Measurements from ENCODE around the gene PTPN20. TPM values are rescaled to one million over a fixed set of nuclear protein-coding genes. Genes with fewer than 3 reads are reported as not detected.

The PTPN20 gene
- total RNA-seq, 2 experiments from 2014 or later = 2.2 to 2.5 TPM

GRCh38 chr10:46999217-46999616, 88.0 kb downstream of the PTPN20 start:
- Mint-ChIP-seq H3K4me3 (no peak overlapping the region), H3K9me3 (peaks cover 2% of the 10 kb centered on the region), H3K4me1 (ENCODE audit: low read depth) (no peaks in the 10 kb centered on the region), H3K36me3 (ENCODE audit: low read depth) (no peaks in the 10 kb centered on the region), H3K27ac (no peak overlapping the region), H3K27me3 (peaks cover 10% of the 10 kb centered on the region)
- POLR2A ChIA-PET = no interaction called here
- TF ChIP-seq, protein P1, sequence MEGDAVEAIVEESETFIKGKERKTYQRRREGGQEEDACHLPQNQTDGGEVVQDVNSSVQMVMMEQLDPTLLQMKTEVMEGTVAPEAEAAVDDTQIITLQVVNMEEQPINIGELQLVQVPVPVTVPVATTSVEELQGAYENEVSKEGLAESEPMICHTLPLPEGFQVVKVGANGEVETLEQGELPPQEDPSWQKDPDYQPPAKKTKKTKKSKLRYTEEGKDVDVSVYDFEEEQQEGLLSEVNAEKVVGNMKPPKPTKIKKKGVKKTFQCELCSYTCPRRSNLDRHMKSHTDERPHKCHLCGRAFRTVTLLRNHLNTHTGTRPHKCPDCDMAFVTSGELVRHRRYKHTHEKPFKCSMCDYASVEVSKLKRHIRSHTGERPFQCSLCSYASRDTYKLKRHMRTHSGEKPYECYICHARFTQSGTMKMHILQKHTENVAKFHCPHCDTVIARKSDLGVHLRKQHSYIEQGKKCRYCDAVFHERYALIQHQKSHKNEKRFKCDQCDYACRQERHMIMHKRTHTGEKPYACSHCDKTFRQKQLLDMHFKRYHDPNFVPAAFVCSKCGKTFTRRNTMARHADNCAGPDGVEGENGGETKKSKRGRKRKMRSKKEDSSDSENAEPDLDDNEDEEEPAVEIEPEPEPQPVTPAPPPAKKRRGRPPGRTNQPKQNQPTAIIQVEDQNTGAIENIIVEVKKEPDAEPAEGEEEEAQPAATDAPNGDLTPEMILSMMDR (IDR thresholded peaks at IDR 0.05) = no peak
- CTCF ChIA-PET = interaction anchor here (1.3 kb wide), 1 partner anchor 7 kb away, joined by 3 read pairs; no protein-coding TSS in a partner anchor
- peaks cover 0 to 4% of the 10 kb centered on the region in 2 experiments for H3K9me3 ChIP-seq (ENCODE audit: control insufficient read depth in 1 of 2, insufficient read depth in 1 of 2, low read length in 2 of 2)
- no peaks in the 10 kb centered on the region for H3K36me3 ChIP-seq (ENCODE audit: insufficient read depth, low read length)
- intact Hi-C loops (cut with DNase I, micrococcal nuclease) = no loop called here
- DNase-seq = no peak
- no peak overlapping the region for H3K27ac ChIP-seq (ENCODE audit: low read depth in 1 of 2, low read length in 2 of 2)
- no peaks in the 10 kb centered on the region for H3K4me1 ChIP-seq (ENCODE audit: insufficient read depth, low read length)
- no peak overlapping the region for H3K4me3 ChIP-seq (ENCODE audit: low read length)
- no peak for ATAC-seq (ENCODE audit: poor library complexity)
- peaks cover 0 to 4% of the 10 kb centered on the region in 2 experiments for H3K27me3 ChIP-seq (ENCODE audit: control insufficient read depth in 1 of 2, insufficient read depth in 2 of 2, low read length in 2 of 2)

DNA sequence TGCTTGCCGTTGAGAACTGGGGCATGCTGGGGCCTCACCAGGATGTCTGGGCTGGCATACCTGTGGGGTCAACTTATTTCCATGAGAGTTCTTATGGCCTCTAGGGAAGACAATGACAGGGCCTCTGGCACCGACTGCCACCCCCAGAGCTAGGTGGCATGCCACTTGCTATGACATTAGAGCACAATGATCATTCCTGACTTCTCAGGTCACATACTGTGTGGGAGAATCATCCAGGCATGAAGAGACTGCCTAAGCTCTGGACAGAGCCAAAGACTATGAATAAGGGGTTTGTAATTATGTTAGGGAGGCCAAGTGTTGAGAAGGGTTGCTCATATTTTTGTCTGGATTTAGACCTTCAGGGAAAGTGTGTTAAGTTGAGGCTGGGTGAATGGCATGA, 97.5 kb downstream of the PTPN20 start:
- no peak overlapping the region for H3K4me3 ChIP-seq (ENCODE audit: low read length)
- no peaks in the 10 kb centered on the region for H3K4me1 Mint-ChIP-seq (ENCODE audit: low read depth)
- H3K36me3 Mint-ChIP-seq (ENCODE audit: low read depth) = no peaks in the 10 kb centered on the region
- H3K9me3 ChIP-seq (ENCODE audit: control insufficient read depth in 1 of 2, insufficient read depth in 1 of 2, low read length in 2 of 2) = no peaks in the 10 kb centered on the region
- H3K27me3 Mint-ChIP-seq = no peaks in the 10 kb centered on the region
- no peak for DNase-seq
- H3K9me3 Mint-ChIP-seq = no peaks in the 10 kb centered on the region
- ChIA-PET POLR2A (no interaction called here), CTCF (no interaction called here)
- no peaks in the 10 kb centered on the region for H3K4me1 ChIP-seq (ENCODE audit: insufficient read depth, low read length)
- no peak overlapping the region for H3K4me3 Mint-ChIP-seq
- ATAC-seq (ENCODE audit: poor library complexity) = no peak
- H3K27ac Mint-ChIP-seq = no peak overlapping the region
- peaks cover 0 to 14% of the 10 kb centered on the region in 2 experiments for H3K27me3 ChIP-seq (ENCODE audit: control insufficient read depth in 1 of 2, insufficient read depth in 2 of 2, low read length in 2 of 2)
- no peak overlapping the region for H3K27ac ChIP-seq (ENCODE audit: low read depth in 1 of 2, low read length in 2 of 2)
- TF ChIP-seq, protein P1 (IDR thresholded peaks at IDR 0.05) = no peak
- H3K36me3 ChIP-seq (ENCODE audit: insufficient read depth, low read length) = no peaks in the 10 kb centered on the region
- intact Hi-C loops (cut with DNase I, micrococcal nuclease) = no loop called here

DNA sequence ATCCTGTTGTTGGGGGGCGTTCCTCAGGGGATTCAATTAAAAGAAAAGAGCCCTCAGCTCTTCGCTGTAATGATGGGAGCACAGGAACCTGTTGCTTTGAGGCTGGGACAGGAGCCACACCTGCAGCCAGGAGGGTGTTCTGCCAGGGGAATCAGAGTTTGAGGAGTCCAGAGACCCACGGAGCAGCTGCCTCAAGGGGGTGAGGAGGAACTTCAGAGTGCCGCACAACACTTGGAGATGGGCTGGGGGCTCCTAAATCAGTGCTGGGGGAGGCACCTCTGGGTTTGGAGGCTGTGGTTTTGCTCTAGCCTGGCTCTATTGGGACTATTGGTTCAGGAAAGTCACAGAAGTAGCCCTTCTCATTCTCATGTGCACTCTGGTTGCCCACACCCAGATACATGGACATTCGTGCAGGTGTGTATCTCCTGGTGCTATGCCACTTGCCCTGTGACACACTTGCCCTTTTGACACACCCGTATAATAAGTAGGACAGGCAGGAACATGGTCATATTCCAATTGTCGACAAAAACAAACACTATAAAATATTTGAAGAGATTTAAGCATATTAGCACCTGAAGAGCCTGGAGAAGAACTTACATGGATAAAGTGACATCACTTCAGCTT, 98.1 kb downstream of the PTPN20 start:
- no peak overlapping the region for H3K4me3 Mint-ChIP-seq
- no peak overlapping the region for H3K27ac ChIP-seq (ENCODE audit: low read depth in 1 of 2, low read length in 2 of 2)

More for the DNA sequence above, 98.1 kb downstream of the PTPN20 start:
- Histone ChIP-seq H3K36me3 (ENCODE audit: insufficient read depth, low read length) (no peaks in the 10 kb centered on the region), H3K9me3 (ENCODE audit: control insufficient read depth in 1 of 2, insufficient read depth in 1 of 2, low read length in 2 of 2) (no peaks in the 10 kb centered on the region), H3K27me3 (ENCODE audit: control insufficient read depth in 1 of 2, insufficient read depth in 2 of 2, low read length in 2 of 2) (peaks cover 0 to 14% of the 10 kb centered on the region in 2 experiments), H3K4me3 (ENCODE audit: low read length) (no peak overlapping the region), H3K4me1 (ENCODE audit: insufficient read depth, low read length) (no peaks in the 10 kb centered on the region)
- no peak for DNase-seq
- CTCF ChIA-PET = no interaction called here
- TF ChIP-seq, protein P1 (IDR thresholded peaks at IDR 0.05) = no peak
- no peak overlapping the region for H3K27ac Mint-ChIP-seq
- no peaks in the 10 kb centered on the region for H3K36me3 Mint-ChIP-seq (ENCODE audit: low read depth)
- H3K9me3 Mint-ChIP-seq = no peaks in the 10 kb centered on the region
- intact Hi-C loops (cut with DNase I, micrococcal nuclease) = no loop called here
- ATAC-seq (ENCODE audit: poor library complexity) = no peak
- H3K4me1 Mint-ChIP-seq (ENCODE audit: low read depth) = no peaks in the 10 kb centered on the region
- H3K27me3 Mint-ChIP-seq = no peaks in the 10 kb centered on the region
- POLR2A ChIA-PET = no interaction called here
